K562 (cell line): ENCODE measurements around the gene GEMIN8. TPM values are rescaled to one million over a fixed set of nuclear protein-coding genes. Genes with fewer than 3 reads are reported as not detected.

Experiments
- ATAC-seq: fragments of 200-7000 bp; cut with Tn5 transposase; 3 replicates; pipeline ENCODE4 v1.9.1; 2020; ENCODE audit warnings: moderate library complexity
- BruUV-seq: library from RNA; stranded (reverse); fragments of 400-500 nt; replicated peaks from 2 replicates; lab custom pipeline; 2021; lab: Mats Ljungman, UMichigan
- CTCF ChIA-PET: fragments of 300-600 bp; formaldehyde crosslinking; extraction: SDS; loops from one replicate; lab custom pipeline; 2021; ENCODE audit warnings: low intra/inter-chr PET ratio; lab: Yijun Ruan, JAX
- POLR2A ChIA-PET: fragments of 300-600, 350-650 bp; sonication (Branson Sonifier 250); formaldehyde crosslinking; extraction: SDS; loops from one replicate; lab custom pipeline; 2021; ENCODE audit warnings: antibody characterized with exemption, inconsistent platforms; lab: Yijun Ruan, JAX
- DNase-seq, 4 experiments: peaks; one replicate each; pipeline versions ENCODE4 v3.0.0 to v3.0.0-alpha.2; 2011 to 2018; ENCODE audit warnings: low spot score in 3 of 4, mixed read lengths in 3 of 4; ENCODE audit errors: extremely low read depth in 1 of 4
- FAIRE-seq: peaks from 2 replicates; lab custom pipeline; 2011; peaks lifted over from hg19 to GRCh38; lab: Jason Lieb, UNC
- H2AFZ ChIP-seq: 2 replicates; pipeline ENCODE4 v1.6.0; 2011; ENCODE audit warnings: low read depth, low read length, control low read depth, inconsistent platforms
- H3K27ac ChIP-seq: fragments of 200-600 bp; 3 replicates; pipeline ENCODE4 v1.8.0; 2011; ENCODE audit warnings: low read depth, mild to moderate bottlenecking, control low read depth, inconsistent platforms, low read length, moderate library complexity, mixed read lengths; ENCODE audit errors: extremely low read depth
- H3K27me3 ChIP-seq, 2 experiments: fragments of 300-600 bp in 1 of 2; 2 replicates in 1 of 2; 3 replicates in 1 of 2; pipeline versions ENCODE4 v1.6.0 to v1.8.0; 2011; ENCODE audit warnings: inconsistent platforms in 2 of 2, low read length in 2 of 2, mild to moderate bottlenecking in 1 of 2, mixed read lengths in 1 of 2, moderate library complexity in 1 of 2; ENCODE audit not compliant: control insufficient read depth in 2 of 2, insufficient read depth in 2 of 2
- H3K36me3 ChIP-seq: fragments of 300-600 bp; 3 replicates; pipeline ENCODE4 v1.8.0; 2011; ENCODE audit warnings: mild to moderate bottlenecking, low read length, inconsistent platforms; ENCODE audit not compliant: control insufficient read depth, insufficient read depth
- H3K4me1 ChIP-seq, 2 experiments: fragments of 200-600 bp in 1 of 2; replicated peaks in 1 of 2; 2 replicates in 1 of 2; 3 replicates in 1 of 2; pipeline versions ENCODE4 v1.5.1 to v1.8.0; 2011; ENCODE audit warnings: inconsistent platforms in 2 of 2, low read length in 2 of 2, mild to moderate bottlenecking in 1 of 2, mixed read lengths in 1 of 2, moderate library complexity in 1 of 2; ENCODE audit not compliant: control insufficient read depth in 2 of 2, insufficient read depth in 2 of 2
- H3K4me2 ChIP-seq: 2 replicates; pipeline ENCODE4 v1.6.1; 2011; ENCODE audit warnings: low read length, control low read depth, inconsistent platforms, mixed read lengths; ENCODE audit not compliant: insufficient read depth
- H3K4me3 ChIP-seq: fragments of 200-600 bp; sonication (generic), shearing (Covaris generic); 2 replicates; pipeline ENCODE4 v1.5.1; 2016; ENCODE audit warnings: control low read depth, inconsistent platforms
- H3K79me2 ChIP-seq: fragments of 200-600 bp; 3 replicates; pipeline ENCODE4 v1.8.0; 2011; ENCODE audit warnings: low read length, inconsistent platforms; ENCODE audit not compliant: control insufficient read depth, insufficient read depth
- H3K9ac ChIP-seq, 2 experiments: 2 replicates each; pipeline versions ENCODE4 v1.6.0 to v1.6.1; 2011; ENCODE audit warnings: low read depth in 2 of 2, low read length in 2 of 2, control low read depth in 1 of 2, inconsistent platforms in 1 of 2, mild to moderate bottlenecking in 1 of 2, mixed read lengths in 1 of 2; ENCODE audit not compliant: insufficient read depth in 1 of 2
- H3K9me1 ChIP-seq: one replicate; pipeline ENCODE4 v1.6.0; 2011; ENCODE audit warnings: inconsistent platforms, mild to moderate bottlenecking, low read length, moderate library complexity; ENCODE audit not compliant: control insufficient read depth, insufficient read depth
- H3K9me3 ChIP-seq: replicated peaks from 2 replicates; pipeline ENCODE4 v1.5.1; 2011; ENCODE audit warnings: low read depth, low read length, inconsistent platforms; ENCODE audit not compliant: control insufficient read depth, insufficient read depth
- H4K20me1 ChIP-seq: replicated peaks from 2 replicates; pipeline ENCODE4 v1.6.1; 2011; ENCODE audit warnings: low read length, inconsistent platforms, mixed read lengths; ENCODE audit not compliant: control insufficient read depth, insufficient read depth
- KDM4B ChIP-seq, 2 experiments: fragments of 450-650 bp in 1 of 2; sonication (generic) in 1 of 2; IDR thresholded peaks; 2 replicates each; pipeline ENCODE4 v1.6.1; 2016 to 2017; ENCODE audit warnings: borderline replicate concordance in 2 of 2, antibody characterized with exemption in 1 of 2, low read depth in 1 of 2, mild to moderate bottlenecking in 1 of 2
- RUNX1 ChIP-seq: sonication (generic); IDR thresholded peaks from 2 replicates; pipeline ENCODE4 v1.6.1; 2016; ENCODE audit warnings: antibody characterized with exemption, low read depth
- U2AF1 ChIP-seq: fragments of 200-400 bp; formaldehyde crosslinking; optimal IDR thresholded peaks from 2 replicates; pipeline ENCODE3; 2017; ENCODE audit warnings: mild to moderate bottlenecking, low read depth, low read length, moderate library complexity
- WGBS: fragments of 100-300 bp; shearing (Covaris generic); methylation state at CpG from one replicate; pipeline ENCODE4 v1.1.6; 2016; ENCODE audit warnings: low coverage, mixed read lengths; ENCODE audit not compliant: insufficient coverage; ENCODE audit errors: missing lambda C conversion rate; 5-methylcytosine and 5-hydroxymethylcytosine counted together
- in situ Hi-C: fragments of 300-500 bp; cut with MboI; formaldehyde crosslinking; loops from 4 replicates; pipeline ENCODE4 v1.15.0; 2018; ENCODE audit warnings: inconsistent platforms, mixed read lengths
- intact Hi-C: fragments of 100-400 bp; cut with micrococcal nuclease; formaldehyde crosslinking; loops from 2 replicates; pipeline ENCODE4 v1.14.2; 2022
- polyA plus RNA-seq, 8 experiments: library from polyadenylated mRNA; depleted of rRNA in 4 of 8; stranded (reverse) in 5 of 8; unstranded in 3 of 8; fragments of >200 nt; fragmentation: Nextera tagmentation in 2 of 8; fragmentation: Illumina TruSeq in 1 of 8; extraction: Ambion mirVana in 2 of 8; extraction: Trizol in 1 of 8; gene quantifications; 2 replicates each; pipeline versions ENCODE4 v1.2.1 to v1.2.3, GENCODE V29; 2011 to 2014; ENCODE audit warnings: inconsistent platforms in 1 of 8, missing spikeins in 1 of 8
- total RNA-seq, 7 experiments: library from RNA; depleted of rRNA in 6 of 7; stranded (reverse); fragments of >200 nt in 6 of 7; fragmentation: Illumina TruSeq in 2 of 7; extraction: Trizol in 2 of 7; gene quantifications; 2 replicates each; pipeline versions ENCODE4 v1.2.1 to v1.2.3, GENCODE V29; 2011 to 2021; ENCODE audit warnings: low replicate concordance in 1 of 7
- TF ChIP-seq, protein P1 (sequence below): fragments of 250-450 bp; sonication (Bioruptor Pico); IDR thresholded peaks from 2 replicates; pipeline ENCODE4 v1.5.0; 2021; ENCODE audit warnings: mild to moderate bottlenecking, borderline replicate concordance

The GEMIN8 gene
- total and polyA plus RNA-seq, 9 of the 15 experiments (the other 6 are each of a cell fraction or from before 2014, with no cell fraction given) = 10.9 to 29.1 (median 16.9) TPM

DNA sequence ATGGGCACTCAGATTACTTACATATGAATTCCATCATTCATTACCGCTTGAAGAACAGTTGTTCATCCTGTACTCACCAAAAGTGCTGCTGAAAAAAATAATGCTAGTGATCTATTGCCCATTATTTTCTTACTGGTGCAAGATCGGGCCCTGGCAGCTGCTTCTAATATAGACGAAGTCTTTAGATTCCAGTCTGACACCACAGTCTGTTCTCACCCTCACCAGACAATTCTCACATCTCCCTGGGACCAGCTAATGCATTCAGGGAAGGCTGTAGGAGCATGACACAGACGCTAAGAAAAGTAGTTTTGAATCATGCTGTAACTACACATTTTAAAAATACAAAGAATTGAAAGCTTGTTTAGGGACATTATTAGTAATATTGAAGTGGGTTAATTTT lies 13.8 kb downstream of the GEMIN8 start:
- Histone ChIP-seq H2AFZ (no peak overlapping the region), H3K36me3 (peaks cover 10% of the 10 kb centered on the region; the same call in 1 of the 3 replicates), H3K9me1 (no peaks in the 10 kb centered on the region), H3K27me3 (no peaks in the 10 kb centered on the region), H3K79me2 (no peaks in the 10 kb centered on the region), H3K4me1 (no peaks in the 10 kb centered on the region), H3K9me3 (no peaks in the 10 kb centered on the region), H3K27ac (no peak overlapping the region), H3K4me3 (no peak overlapping the region), H4K20me1 (no peaks in the 10 kb centered on the region), H3K4me2 (no peak overlapping the region), H3K9ac (no peak overlapping the region)
- DNase-seq = no peak
- in situ Hi-C loops (no loop called here), intact Hi-C loops (no loop called here)
- ChIA-PET POLR2A (interaction anchor here (0.6 kb wide), 2 partner anchors 12 to 15 kb away, joined by 3 read pairs; no protein-coding TSS in a partner anchor), CTCF (no interaction called here)
- TF ChIP-seq KDM4B (IDR thresholded peaks at IDR 0.05; ENCODE audit: borderline replicate concordance in 2 of 2, low read depth in 1 of 2) (no peak), U2AF1 (no peak), RUNX1 (no peak)
- TF ChIP-seq, protein P1, sequence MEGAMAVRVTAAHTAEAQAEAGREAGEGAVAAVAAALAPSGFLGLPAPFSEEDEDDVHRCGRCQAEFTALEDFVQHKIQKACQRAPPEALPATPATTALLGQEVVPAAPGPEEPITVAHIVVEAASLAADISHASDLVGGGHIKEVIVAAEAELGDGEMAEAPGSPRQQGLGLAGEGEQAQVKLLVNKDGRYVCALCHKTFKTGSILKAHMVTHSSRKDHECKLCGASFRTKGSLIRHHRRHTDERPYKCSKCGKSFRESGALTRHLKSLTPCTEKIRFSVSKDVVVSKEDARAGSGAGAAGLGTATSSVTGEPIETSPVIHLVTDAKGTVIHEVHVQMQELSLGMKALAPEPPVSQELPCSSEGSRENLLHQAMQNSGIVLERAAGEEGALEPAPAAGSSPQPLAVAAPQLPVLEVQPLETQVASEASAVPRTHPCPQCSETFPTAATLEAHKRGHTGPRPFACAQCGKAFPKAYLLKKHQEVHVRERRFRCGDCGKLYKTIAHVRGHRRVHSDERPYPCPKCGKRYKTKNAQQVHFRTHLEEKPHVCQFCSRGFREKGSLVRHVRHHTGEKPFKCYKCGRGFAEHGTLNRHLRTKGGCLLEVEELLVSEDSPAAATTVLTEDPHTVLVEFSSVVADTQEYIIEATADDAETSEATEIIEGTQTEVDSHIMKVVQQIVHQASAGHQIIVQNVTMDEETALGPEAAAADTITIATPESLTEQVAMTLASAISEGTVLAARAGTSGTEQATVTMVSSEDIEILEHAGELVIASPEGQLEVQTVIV (CRISPR knock-in tag) = no peak
- 86% methylated on average over 4 of the region's 4 CpGs for WGBS
- no TSS peak for BruUV-seq
- ATAC-seq = no peak
- no peak for FAIRE-seq
